GM19023 (cell line): Measurements from ENCODE around the gene MUC7.

Experiments used
- ATAC-seq: cut with Tn5 transposase; IDR thresholded peaks from one replicate; pipeline ENCODE4 v1.9.1; 2021; ENCODE audit warnings: mild to moderate bottlenecking, moderate library complexity; ENCODE audit not compliant: unreplicated experiment

The MUC7 gene

GRCh38 chr4:70531981-70532380 is 60.0 kb downstream of the MUC7 start:
- ATAC-seq: no peak
